NCI-H446 treated with DMSO at 0.1 percent for 48 hours (cell line): Measurements from ENCODE around the gene SHANK3.

Experiments
- DNase-seq: peaks from one replicate; lab custom pipeline; 2025; lab: John Stamatoyannopoulos, UW

The SHANK3 gene

GRCh38 chr22:50699001-50699755, 26.6 kb downstream of the SHANK3 start:
- no peak for DNase-seq

DNA sequence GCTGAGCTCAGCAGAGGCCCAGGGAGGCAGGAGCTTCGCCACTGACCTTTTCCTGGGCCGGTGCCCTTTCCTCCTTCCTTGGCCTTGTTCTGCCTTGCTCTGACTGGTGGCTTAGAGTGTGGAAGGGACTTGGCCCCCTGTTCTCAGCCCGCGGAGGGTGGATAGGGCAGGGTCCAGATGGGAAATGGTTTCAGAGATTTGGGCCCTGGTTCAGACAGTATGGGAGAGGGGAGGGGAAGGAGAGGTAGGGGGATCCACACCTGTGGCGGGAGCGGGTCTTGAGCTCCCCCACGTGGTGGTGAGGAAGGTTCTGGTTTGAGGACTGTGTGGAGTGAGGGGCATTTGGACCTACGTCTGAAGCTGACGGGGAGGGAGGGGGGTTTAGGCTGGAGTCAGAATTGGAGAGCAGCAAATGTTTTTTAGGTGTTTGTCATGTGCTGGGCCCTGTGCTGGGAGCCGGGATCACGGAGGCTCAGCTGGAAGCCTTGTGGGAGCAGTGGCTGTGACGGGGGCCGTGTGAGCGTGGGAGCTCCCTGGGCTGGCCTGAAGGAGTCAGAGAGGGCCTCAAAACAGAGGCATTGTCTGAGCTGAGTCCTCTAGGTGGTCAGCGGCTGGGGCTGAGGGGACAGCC, 27.2 kb downstream of the SHANK3 start:
- DNase-seq = no peak

DNA sequence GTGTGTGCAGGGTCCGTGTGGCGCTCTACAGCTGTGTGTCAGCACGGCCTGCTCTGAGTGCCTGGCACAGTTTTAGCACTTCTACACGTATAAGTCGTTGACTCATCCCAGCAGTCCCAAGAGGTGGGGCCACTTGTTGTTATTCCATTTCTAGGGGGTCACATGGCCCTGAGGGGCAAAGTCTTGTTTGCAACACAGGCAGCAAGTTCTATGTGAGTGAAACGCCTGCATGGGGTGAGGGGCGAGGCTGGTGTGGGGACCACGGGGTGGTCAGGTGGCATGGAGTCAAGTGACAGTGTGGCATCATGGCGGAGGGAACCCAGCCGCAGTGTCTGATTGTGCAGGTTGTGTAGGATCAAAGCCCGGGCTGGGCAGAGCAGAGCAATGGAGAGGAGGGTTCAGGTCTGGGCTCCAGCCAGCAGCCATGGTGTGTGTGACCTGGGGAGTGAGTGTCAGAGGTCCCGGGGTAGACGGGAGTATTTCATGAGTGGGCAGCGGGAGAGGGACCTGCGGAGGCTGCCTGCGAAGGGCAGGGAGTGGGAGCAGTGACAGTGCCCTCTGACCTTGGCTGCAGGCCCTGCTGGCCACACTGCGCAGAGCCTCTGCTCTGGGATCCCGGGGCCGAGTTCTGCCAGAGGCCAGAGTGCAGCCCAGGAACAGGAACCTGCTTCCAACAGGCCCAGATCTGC, 27.9 kb downstream of the SHANK3 start:
- DNase-seq = no peak

DNA sequence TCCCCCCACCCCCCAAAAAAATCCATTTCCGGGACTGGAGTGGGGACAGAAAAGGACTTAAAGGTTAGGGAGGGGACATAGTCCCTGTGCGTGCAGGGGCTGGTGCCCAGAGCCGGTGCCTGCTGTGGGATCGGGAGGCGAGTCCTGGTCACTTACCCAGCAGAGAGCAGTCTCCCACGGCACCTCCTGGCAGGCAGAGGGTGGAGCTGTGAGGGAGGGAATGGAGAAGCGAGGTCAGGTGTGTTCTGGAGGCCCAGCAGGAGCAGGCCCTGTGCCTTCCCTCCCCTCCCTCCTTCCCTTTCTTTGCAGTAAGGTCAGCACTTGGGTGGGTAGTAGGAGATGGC, 28.4 kb downstream of the SHANK3 start:
- DNase-seq = no peak

DNA sequence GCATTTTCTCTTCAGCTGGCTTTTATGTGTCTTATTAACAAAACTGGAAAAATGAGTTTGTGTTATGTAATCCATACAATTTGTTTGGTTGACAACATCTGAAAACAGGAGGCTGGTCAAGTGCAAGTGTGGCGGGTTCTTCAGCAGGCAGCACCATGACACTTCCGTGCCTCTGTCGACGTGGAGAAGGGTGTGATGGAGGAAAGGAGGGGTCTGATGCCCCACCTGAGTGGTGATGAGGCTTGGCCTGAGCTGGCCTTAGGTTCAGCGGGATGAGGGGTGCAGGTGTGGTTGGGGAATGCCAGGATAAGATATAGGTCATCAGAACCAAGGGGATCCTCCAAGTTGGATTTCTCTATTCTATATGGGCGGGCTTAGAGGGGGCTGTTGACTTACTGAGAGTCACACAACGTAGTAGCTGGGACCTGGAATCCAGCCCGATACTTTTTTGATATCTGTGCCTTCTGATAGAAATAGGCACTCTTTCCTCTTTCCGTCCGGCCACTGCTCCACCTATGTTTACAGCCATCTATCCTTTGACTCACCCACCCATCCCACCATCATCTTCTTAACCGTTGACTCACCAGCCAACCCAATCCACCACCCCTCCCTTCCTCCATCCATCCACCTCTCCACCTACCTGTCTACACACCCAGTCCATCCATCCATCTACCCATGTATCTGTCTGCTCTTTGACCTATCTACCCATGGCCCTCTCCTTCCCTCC, 29.0 kb downstream of the SHANK3 start:
- DNase-seq = no peak

- no peak for DNase-seq
Observed at GRCh38 chr22:50702261-50702671, 29.6 kb downstream of the SHANK3 start.

DNA sequence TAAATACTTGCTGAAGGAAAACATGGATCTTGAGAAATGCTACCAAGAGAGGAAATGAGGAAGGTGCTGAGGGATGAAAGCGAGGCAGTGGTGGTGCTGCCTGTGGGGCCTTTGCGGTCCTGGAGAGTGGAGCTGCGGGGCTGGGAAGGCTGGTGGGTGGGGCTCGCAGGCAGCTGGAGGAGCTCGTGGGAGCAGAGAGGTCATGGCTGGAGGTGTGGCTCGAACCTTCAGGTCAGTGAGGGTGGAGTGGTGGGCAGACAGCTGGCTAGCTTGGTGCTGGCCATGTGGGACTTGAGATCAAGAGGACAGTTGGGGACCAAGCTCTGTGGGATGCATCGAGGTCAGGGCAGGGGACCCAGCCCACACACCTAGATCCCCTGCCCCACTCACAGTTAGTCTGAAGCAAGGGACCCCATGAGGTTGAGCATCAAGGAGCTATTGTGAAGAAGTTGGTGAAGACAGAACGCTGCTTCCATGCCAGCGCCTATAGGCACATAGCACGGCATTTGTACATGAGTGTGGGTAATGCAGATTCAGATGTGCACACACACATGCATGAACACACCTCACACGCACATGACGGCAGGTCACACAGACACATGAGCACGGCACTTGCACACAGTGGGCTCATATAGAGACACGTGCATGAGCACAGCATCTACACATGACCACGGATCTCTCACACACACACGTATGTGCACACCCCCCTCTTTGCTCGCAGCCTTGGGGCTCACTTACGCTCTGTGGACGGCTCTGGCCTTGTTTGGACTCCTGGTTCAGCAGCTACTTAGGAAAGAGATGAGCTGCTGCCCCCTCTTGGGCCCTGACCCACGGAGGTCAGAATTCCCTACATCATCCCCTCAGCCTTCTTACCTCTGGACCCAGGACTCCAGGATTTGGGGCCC, 30.4 kb downstream of the SHANK3 start:
- no peak for DNase-seq

- no peak for DNase-seq
Observed at GRCh38 chr22:50703726-50704509, 31.3 kb downstream of the SHANK3 start.

DNA sequence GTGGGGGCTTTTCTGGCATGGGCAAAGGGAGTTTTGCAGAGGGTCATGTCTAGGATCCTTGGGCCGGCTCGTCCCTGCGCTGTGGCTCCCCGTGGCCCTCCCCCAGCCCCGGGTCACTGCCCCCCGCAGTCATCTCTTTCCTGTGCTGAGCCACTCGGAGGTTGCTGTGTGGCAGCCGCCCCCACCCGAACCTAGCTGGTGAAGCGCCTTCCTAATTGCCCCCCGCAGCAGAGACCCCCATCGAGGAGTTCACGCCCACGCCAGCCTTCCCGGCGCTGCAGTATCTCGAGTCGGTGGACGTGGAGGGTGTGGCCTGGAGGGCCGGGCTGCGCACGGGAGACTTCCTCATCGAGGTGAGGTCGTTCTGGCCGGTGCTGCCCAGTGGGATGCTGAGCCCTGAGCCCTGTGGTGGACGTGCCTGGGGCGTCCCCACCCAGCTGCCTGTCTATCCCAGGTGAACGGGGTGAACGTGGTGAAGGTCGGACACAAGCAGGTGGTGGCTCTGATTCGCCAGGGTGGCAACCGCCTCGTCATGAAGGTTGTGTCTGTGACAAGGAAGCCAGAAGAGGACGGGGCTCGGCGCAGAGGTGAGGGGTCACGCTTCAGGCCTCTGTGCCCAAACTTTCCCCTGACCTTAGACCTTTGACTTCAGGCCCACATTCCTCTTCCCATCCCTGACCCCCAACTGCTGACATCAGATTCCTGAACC, 32.0 kb downstream of the SHANK3 start:
- DNase-seq = no peak

GRCh38 chr22:50705219-50705691, 32.6 kb downstream of the SHANK3 start:
- peak; percentile 4 for DNase-seq

DNA sequence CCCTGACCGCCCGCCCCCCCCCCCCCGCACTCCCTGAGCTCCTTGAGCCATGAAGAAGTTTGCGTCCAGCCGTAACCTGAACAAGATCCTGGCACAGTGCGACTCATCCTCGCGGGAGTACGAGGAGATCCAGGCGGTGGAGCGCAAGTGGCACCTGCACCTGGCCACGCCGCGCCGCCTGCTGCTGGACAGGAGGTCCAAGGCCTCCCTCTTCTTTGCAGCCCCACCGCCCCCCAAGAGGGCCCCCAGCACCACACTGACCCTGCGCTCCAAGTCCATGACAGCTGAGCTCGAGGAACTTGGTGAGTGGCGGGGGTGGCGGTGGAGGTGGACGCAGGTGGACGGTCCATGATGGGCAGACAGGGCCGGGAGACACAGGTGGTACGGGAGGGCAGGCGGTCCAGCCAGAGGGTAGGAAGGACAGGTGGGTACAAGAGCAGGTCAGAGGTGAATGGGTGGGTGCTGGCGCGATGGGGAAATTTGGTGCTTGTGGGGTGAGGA, 33.3 kb downstream of the SHANK3 start:
- no peak for DNase-seq

DNA sequence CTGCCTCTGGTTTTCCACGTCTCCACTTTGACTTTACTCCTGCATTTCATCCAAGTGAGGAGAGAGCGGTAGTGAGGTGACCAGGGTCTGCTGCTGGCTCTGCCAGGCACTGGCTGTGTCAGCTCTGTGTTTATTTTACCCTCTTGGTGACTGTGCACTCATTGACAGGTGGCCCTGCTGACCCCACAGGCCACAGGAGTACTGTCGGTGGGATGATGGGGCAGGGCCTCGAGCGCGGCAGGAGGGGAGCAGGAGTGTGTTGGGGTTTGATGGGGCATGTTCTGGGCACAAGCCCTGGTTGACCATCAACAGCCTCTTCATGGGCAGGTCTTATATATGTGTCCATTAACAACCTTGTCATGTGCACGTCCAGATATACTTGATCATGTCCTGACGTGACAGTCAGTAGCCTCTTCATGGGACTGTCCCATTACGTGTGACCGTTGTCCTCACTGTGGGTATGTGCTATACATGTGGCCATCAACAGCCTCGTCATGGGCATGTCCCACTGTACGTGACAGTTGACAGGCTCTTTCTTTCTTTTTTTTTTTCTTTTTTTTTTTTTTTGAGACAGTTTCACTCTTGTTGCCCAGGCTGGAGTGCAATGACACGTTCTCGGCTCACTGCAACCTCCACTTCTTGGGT, 34.0 kb downstream of the SHANK3 start:
- no peak for DNase-seq

DNA sequence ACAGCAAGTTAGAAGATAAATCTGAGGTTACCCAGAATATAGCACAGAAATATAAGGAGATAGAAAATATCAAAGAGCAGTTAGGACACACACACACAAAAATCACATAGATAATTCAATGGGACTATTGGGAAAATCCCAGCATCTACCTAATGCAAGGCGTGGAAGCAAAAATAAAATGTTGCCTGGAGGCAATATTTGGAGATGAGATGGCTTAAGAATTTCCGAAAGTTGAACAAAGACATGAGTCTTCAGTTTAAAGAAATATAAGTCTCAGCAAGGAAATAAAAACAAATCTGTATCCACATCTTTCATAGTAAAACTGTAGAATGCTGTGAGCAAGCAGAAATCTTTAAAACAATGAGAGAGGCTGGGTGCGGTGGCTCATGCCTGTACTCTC, 35.9 kb downstream of the SHANK3 start:
- no peak for DNase-seq

- DNase-seq = no peak
Observed at GRCh38 chr22:50708996-50709395, 36.4 kb downstream of the SHANK3 start.

GRCh38 chr22:50710221-50710620, 37.6 kb downstream of the SHANK3 start:
- DNase-seq = no peak

DNA sequence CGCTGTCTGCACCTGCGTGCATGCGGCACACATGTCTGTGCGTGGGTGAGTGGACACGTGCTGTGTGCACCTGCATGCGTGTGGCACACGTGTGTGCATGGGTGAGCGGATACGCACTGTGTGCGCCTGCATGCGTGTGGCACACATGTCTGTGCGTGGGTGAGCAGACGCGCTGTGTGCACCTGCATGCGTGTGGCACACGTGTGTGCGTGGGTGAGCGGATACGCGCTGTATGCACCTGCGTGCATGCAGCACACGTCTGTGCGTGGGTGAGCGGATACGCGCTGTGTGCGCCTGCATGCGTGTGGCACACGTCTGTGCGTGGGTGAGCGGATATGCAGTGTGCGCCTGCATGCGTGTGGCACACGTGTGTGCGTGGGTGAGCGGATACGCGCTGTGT, 38.3 kb downstream of the SHANK3 start:
- DNase-seq = no peak

DNA sequence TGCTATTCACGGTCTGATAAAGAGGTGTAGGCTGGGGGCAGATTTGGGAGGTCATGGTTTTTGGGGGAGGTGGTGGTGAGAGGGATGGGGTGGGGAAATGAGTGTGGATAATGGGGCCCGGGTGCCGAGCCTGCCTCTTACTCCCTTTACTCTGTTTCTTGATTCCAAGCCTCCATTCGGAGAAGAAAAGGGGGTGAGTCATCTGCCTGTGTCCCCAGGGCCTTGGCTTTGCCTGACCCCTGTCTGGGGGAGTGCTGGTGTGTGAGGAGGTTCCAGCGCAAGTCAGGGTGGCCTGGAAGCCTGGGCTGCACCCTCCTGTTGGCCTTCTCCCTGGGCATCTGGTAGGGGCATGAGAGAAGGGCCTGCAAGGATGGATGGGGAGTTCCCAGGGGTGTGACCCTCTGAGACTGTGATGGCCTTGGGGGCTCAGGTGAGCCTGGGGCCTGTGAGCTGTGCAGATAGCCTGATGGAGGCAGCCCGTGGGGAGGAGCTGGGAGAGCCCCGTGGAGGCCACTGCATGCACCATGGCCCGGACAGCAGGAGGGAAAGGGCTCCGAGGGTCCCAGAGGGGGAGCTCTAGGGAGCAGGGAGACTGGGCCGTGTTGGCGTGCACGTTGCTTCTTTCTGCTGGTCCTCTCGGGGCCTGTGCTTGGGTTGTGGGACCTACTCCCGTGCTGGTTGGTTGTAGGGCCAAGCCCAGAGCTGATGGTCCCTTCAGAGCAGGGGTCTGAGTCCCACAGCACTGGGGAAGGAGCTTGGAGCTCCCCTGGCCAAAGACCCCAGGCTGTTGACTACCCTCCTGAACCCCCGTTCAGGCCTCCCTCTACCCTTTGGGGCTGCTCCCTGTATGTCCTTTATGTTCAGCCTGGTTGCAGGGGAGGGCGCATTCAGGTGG, 39.1 kb downstream of the SHANK3 start:
- DNase-seq = no peak

DNA sequence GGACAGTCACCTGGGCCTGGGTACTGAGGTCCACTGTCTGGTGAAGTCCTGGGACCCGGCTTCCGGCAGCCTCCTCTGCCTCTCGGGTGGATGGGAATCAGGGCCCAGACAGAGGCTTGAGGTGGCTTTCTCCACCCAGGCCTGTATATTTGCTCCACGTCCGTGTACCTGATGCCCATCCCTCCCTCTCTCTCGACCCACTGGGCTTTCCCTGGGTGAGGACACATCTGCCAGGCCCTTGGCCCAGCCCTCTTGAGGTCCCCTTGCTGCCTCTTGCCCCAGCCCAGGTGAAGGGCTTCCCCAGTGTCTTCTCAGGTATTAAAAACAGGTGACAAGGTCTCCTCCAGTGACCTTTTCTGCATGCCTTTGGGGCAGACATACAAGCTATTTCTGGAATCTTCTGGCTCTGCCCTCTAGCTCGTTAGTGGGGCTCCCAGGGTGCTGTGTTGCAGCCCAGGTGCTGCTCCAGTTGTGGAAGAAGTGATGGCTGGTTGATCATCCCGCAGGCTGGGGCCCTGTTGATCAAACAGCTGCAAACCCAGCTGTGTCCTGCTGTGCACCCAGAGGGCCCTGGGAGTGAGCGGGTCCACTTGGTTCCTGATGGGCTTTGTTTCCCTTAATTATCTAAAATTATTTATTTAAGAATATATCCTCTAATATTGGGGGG, 39.9 kb downstream of the SHANK3 start:
- no peak for DNase-seq
